ENCODE measurements around the gene SCN3A. TPM values are rescaled to one million over a fixed set of nuclear protein-coding genes. Genes with fewer than 3 reads are reported as not detected.

The SCN3A gene
- total RNA-seq, 1 experiment from 2014 or later = not detected

DNA sequence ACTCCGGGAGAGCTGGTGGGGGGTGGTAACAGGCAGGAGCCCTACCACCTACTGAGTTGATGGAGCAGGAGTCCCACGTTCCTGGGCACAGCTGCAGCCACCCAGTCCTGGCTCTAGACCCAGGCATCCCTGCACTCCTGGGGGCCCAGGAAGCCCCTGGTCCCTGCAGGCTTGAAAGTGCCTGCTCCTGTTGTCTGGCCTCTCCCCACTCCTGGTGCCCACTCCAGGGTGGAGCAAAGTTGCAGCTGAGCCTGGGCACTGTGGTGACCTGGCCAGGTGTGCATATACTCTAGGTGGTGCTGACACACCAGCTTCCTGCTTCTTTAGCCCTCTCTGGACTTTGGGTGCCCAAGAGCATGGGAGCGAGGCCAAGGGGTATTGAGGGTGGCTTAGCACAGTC lies 129.5 kb downstream of the SCN3A start:
- in situ Hi-C loops (cut with HindIII; ENCODE audit: low pct_unique_long_range_greater_than_20kb, low sequenced_read_pairs) (no loop called here), intact Hi-C loops (cut with micrococcal nuclease; ENCODE audit: unreplicated experiment) (no loop called here)
- TF ChIP-seq TCF7L2 (IDR thresholded peaks at IDR 0.05; ENCODE audit: low read depth, low read length) (no peak), POLR2AphosphoS5 (IDR thresholded peaks at IDR 0.05; ENCODE audit: low read depth, low read length) (no peak), CTCF (IDR thresholded peaks at IDR 0.05) (no peak), SIN3A (IDR thresholded peaks at IDR 0.05; ENCODE audit: borderline replicate concordance, insufficient read depth, low read depth, low read length) (no peak)
- TF ChIP-seq, protein P1, sequence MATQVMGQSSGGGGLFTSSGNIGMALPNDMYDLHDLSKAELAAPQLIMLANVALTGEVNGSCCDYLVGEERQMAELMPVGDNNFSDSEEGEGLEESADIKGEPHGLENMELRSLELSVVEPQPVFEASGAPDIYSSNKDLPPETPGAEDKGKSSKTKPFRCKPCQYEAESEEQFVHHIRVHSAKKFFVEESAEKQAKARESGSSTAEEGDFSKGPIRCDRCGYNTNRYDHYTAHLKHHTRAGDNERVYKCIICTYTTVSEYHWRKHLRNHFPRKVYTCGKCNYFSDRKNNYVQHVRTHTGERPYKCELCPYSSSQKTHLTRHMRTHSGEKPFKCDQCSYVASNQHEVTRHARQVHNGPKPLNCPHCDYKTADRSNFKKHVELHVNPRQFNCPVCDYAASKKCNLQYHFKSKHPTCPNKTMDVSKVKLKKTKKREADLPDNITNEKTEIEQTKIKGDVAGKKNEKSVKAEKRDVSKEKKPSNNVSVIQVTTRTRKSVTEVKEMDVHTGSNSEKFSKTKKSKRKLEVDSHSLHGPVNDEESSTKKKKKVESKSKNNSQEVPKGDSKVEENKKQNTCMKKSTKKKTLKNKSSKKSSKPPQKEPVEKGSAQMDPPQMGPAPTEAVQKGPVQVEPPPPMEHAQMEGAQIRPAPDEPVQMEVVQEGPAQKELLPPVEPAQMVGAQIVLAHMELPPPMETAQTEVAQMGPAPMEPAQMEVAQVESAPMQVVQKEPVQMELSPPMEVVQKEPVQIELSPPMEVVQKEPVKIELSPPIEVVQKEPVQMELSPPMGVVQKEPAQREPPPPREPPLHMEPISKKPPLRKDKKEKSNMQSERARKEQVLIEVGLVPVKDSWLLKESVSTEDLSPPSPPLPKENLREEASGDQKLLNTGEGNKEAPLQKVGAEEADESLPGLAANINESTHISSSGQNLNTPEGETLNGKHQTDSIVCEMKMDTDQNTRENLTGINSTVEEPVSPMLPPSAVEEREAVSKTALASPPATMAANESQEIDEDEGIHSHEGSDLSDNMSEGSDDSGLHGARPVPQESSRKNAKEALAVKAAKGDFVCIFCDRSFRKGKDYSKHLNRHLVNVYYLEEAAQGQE (IDR thresholded peaks at IDR 0.05; ENCODE audit: insufficient read depth in 1 of 2, low read depth in 2 of 2, low read length in 1 of 2) = no peak
- DNase-seq (ENCODE audit: low read depth, low spot score) (no peak), ATAC-seq (no peak)
- Histone ChIP-seq H3K27me3 (ENCODE audit: control insufficient read depth, insufficient read depth, low read length) (no peaks in the 10 kb centered on the region), H3K36me3 (ENCODE audit: control insufficient read depth, insufficient read depth, low read length) (no peaks in the 10 kb centered on the region), H3K4me1 (ENCODE audit: control insufficient read depth, insufficient read depth, low read length) (no peaks in the 10 kb centered on the region), H3K9me3 (ENCODE audit: control insufficient read depth, insufficient read depth, low read depth, low read length) (no peaks in the 10 kb centered on the region; the same call in 1 of the 2 replicates), H3K27ac (ENCODE audit: low read length) (no peak overlapping the region), H3K4me3 (ENCODE audit: low read depth in 2 of 2, low read length in 2 of 2) (no peak overlapping the region)
- no TSS peak for BruUV-seq (replicated peaks)
- POLR2A ChIA-PET = no interaction called here
- CTCF ChIA-PET = no interaction called here

DNA sequence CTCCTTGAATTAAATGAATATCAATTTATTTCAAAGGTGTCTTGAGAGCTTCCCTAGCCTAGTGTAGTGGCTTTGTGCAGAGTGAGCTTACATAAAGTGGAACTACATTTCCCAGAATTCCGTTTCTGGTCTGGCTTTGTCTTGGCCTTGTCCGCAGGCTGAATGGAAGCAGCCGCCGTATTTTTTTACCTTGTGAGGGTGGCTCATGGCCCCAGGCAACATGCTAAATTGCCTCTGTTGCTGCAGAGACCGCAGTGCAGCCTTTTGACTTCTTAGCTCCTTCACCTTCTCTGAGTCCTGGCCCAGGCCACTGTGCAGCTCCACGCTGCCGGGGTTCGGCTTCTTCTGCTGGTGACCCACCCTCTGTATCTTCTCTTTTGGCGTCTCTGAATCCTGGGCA lies 133.8 kb downstream of the SCN3A start:
- ATAC-seq = no peak
- BruUV-seq (replicated peaks) = no TSS peak
- no peaks in the 10 kb centered on the region for H3K27me3 ChIP-seq (ENCODE audit: control insufficient read depth, insufficient read depth, low read length)
- no peak overlapping the region for H3K4me3 ChIP-seq (ENCODE audit: low read depth in 2 of 2, low read length in 2 of 2)
- TF ChIP-seq CTCF (IDR thresholded peaks at IDR 0.05) (no peak), POLR2AphosphoS5 (IDR thresholded peaks at IDR 0.05; ENCODE audit: low read depth, low read length) (no peak), SIN3A (IDR thresholded peaks at IDR 0.05; ENCODE audit: borderline replicate concordance, insufficient read depth, low read depth, low read length) (no peak), TCF7L2 (IDR thresholded peaks at IDR 0.05; ENCODE audit: low read depth, low read length) (no peak)
- TF ChIP-seq, protein P1 (IDR thresholded peaks at IDR 0.05; ENCODE audit: insufficient read depth in 1 of 2, low read depth in 2 of 2, low read length in 1 of 2) = no peak
- in situ Hi-C loops (cut with HindIII; ENCODE audit: low pct_unique_long_range_greater_than_20kb, low sequenced_read_pairs) (no loop called here), intact Hi-C loops (cut with micrococcal nuclease; ENCODE audit: unreplicated experiment) (no loop called here)
- H3K9me3 ChIP-seq (ENCODE audit: control insufficient read depth, insufficient read depth, low read depth, low read length) = no peaks in the 10 kb centered on the region
- no peak overlapping the region for H3K27ac ChIP-seq (ENCODE audit: low read length)
- H3K4me1 ChIP-seq (ENCODE audit: control insufficient read depth, insufficient read depth, low read length) = no peaks in the 10 kb centered on the region
- H3K36me3 ChIP-seq (ENCODE audit: control insufficient read depth, insufficient read depth, low read length) = no peaks in the 10 kb centered on the region
- DNase-seq (ENCODE audit: low read depth, low spot score) = no peak
- CTCF ChIA-PET = no interaction called here
- POLR2A ChIA-PET = no interaction called here
